Esophagus muscularis mucosa (tissue), 4 donors: ENCODE measurements around the gene GPATCH2. TPM values are rescaled to one million over a fixed set of nuclear protein-coding genes. Genes with fewer than 3 reads are reported as not detected.
"Not testable (repeated sequence)": the region's sequence is repeated elsewhere in the genome, so short reads cannot be mapped to it uniquely, and the experiment has no call there.

ENCODE experiments used
- DNase-seq: peaks from one replicate; pipeline ENCODE4 v3.0.0-alpha.2; 2017; ENCODE audit errors: extremely low spot score
- H3K27ac ChIP-seq, 4 donors: fragments of 200-600 bp; sonication (generic); replicated peaks in 1 of 4; 1 replicate in 3 of 4; 2 replicates in 1 of 4; pipeline ENCODE4 v1.5.1; 2016 to 2019; ENCODE audit warnings: mild to moderate bottlenecking in 1 of 4
- H3K27me3 ChIP-seq, 4 donors: fragments of 200-600 bp; sonication (generic); one replicate each; pipeline versions ENCODE4 v1.5.1 to v1.6.0; 2016 to 2019
- H3K36me3 ChIP-seq, 4 donors: fragments of 200-600 bp; sonication (generic); one replicate each; pipeline ENCODE4 v1.5.1; 2016 to 2019
- H3K4me1 ChIP-seq, 4 donors: fragments of 200-600 bp; sonication (generic); one replicate each; pipeline ENCODE4 v1.5.1; 2016 to 2019
- H3K4me3 ChIP-seq, 4 donors: fragments of 200-600 bp; sonication (generic); 1 replicate in 2 of 4; 2 replicates in 2 of 4; pipeline ENCODE4 v1.5.1; 2016 to 2019; ENCODE audit warnings: mild to moderate bottlenecking in 4 of 4, moderate library complexity in 1 of 4
- H3K9me3 ChIP-seq, 4 donors: fragments of 200-600 bp; sonication (generic); 1 replicate in 3 of 4; 2 replicates in 1 of 4; pipeline ENCODE4 v1.5.1; 2016 to 2019
- CTCF ChIP-seq, 3 experiments: fragments of 200-600 bp in 2 of 3; fragments of 450-650 bp in 1 of 3; sonication (generic) in 2 of 3; IDR thresholded peaks; one replicate each; pipeline ENCODE4 v1.5.1; 2017 to 2019; ENCODE audit warnings: antibody characterized with exemption in 3 of 3, mild to moderate bottlenecking in 2 of 3, moderate library complexity in 1 of 3
- EP300 ChIP-seq: sonication (generic); formaldehyde crosslinking; IDR thresholded peaks from one replicate; pipeline ENCODE4 v1.6.1; 2017; ENCODE audit warnings: antibody characterized with exemption
- POLR2A ChIP-seq: fragments of 450-650 bp; IDR thresholded peaks from one replicate; pipeline ENCODE4 v1.6.1; 2017; ENCODE audit warnings: antibody characterized with exemption, moderate library complexity, mild to moderate bottlenecking, low read depth
- POLR2AphosphoS5 ChIP-seq, 2 donors: sonication (generic); formaldehyde crosslinking; IDR thresholded peaks; one replicate each; pipeline ENCODE4 v1.6.1; 2017; ENCODE audit warnings: antibody characterized with exemption in 2 of 2
- WGBS: methylation state at CpG from one replicate; pipeline ENCODE4 v1.1.5; 2018; 5-methylcytosine and 5-hydroxymethylcytosine counted together
- intact Hi-C: fragments of 100-400 bp; cut with DNase I; formaldehyde crosslinking; loops from one replicate; pipeline ENCODE4 v1.15.1; 2023
- total RNA-seq, 4 donors: library from RNA; depleted of rRNA; stranded (reverse); fragments of >200 nt; gene quantifications; one replicate each; pipeline versions ENCODE4 v1.1.0 to v1.2.1, GENCODE V29; 2016

The GPATCH2 gene
- total RNA-seq, 4 donors from 2014 or later: 10.0 to 15.7 (median 13.2) TPM

DNA sequence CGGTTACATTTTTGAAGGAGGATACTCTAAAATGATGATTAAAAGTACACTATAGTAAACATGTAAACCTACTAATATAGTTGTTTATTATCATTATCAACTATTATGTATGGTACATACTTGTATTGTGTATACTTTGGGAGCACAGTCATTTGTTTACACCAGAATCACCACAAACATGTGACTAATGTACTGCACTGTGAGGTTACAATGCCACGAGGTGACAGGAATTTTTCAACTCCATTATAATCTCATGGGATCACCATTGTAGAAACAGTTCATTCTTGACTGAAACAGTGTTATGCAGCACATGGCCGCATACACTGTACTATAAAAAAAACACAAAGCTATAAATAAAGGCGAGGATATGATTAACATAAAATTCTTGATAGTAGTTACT, 44.3 kb downstream of the GPATCH2 start:
- Histone ChIP-seq H3K9me3 (no peaks in the 10 kb centered on the region), H3K4me3 (no peak overlapping the region), H3K27me3 (no peaks in the 10 kb centered on the region), H3K36me3 (peaks cover 0 to 9% (median 4%) of the 10 kb centered on the region in 4 donors), H3K4me1 (no peaks in the 10 kb centered on the region), H3K27ac (no peak overlapping the region)
- DNase-seq: no peak
- intact Hi-C loops: no loop called here
- WGBS: 85% methylated on average over 4 of the region's 4 CpGs
- no peak for TF ChIP-seq POLR2AphosphoS5 (IDR thresholded peaks at IDR 0.05)
- no peak for TF ChIP-seq CTCF (IDR thresholded peaks at IDR 0.05)
- TF ChIP-seq POLR2A: no peak
- no peak for TF ChIP-seq EP300

GRCh38 chr1:217585577-217585976, 45.3 kb downstream of the GPATCH2 start:
- H3K9me3 ChIP-seq: no peaks in the 10 kb centered on the region
- TF ChIP-seq POLR2A (no peak), EP300 (no peak), CTCF (IDR thresholded peaks at IDR 0.05) (no peak), POLR2AphosphoS5 (IDR thresholded peaks at IDR 0.05) (no peak)
- H3K4me1 ChIP-seq: no peaks in the 10 kb centered on the region
- no peak overlapping the region for H3K27ac ChIP-seq
- DNase-seq: no peak
- no peaks in the 10 kb centered on the region for H3K27me3 ChIP-seq
- intact Hi-C loops: no loop called here
- 88% methylated on average over 2 of the region's 2 CpGs for WGBS
- H3K4me3 ChIP-seq: no peak overlapping the region
- peaks cover 0 to 9% (median 6%) of the 10 kb centered on the region in 4 donors for H3K36me3 ChIP-seq

DNA sequence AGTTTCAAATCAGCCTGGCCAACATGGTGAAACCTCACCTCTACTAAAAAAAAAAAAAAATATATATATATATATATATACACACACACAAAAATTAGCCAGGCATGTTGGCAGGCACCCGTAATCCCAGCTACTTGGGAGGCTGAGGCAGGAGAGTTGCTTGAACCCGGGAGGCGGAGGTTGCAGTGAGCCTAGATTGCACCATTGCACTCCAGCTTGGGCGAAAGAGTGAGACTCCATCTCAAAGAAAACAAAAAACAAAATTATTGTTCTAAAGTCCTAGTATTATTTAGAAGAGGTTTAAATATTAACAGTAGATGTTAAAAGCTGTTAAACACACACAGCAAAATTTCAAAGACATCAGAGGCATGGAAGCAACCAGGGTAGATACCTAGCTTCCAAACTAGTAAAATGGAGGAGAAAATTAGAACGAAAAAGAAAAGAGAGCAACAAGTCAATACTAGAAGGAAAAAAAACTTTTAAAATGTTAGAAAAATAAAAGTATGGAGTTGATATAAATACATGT, 46.5 kb downstream of the GPATCH2 start:
- H3K27ac ChIP-seq, H3K9me3 ChIP-seq, H3K4me3 ChIP-seq, H3K4me1 ChIP-seq, H3K36me3 ChIP-seq, DNase-seq, H3K27me3 ChIP-seq, intact Hi-C loops: not testable (repeated sequence)
- WGBS: 97% methylated on average over 5 of the region's 5 CpGs

GRCh38 chr1:217577336-217577735, 53.6 kb downstream of the GPATCH2 start:
- no peak for DNase-seq
- Histone ChIP-seq H3K36me3 (peaks cover 0 to 6% (median 0%) of the 10 kb centered on the region in 4 donors), H3K27me3 (no peaks in the 10 kb centered on the region), H3K9me3 (no peaks in the 10 kb centered on the region), H3K27ac (no peak overlapping the region), H3K4me1 (peaks cover 0 to 5% (median 0%) of the 10 kb centered on the region in 4 donors), H3K4me3 (no peak overlapping the region)
- intact Hi-C loops: no loop called here
- no peak for TF ChIP-seq POLR2AphosphoS5 (IDR thresholded peaks at IDR 0.05)
- TF ChIP-seq POLR2A: no peak
- TF ChIP-seq CTCF (IDR thresholded peaks at IDR 0.05): no peak
- TF ChIP-seq EP300: no peak

DNA sequence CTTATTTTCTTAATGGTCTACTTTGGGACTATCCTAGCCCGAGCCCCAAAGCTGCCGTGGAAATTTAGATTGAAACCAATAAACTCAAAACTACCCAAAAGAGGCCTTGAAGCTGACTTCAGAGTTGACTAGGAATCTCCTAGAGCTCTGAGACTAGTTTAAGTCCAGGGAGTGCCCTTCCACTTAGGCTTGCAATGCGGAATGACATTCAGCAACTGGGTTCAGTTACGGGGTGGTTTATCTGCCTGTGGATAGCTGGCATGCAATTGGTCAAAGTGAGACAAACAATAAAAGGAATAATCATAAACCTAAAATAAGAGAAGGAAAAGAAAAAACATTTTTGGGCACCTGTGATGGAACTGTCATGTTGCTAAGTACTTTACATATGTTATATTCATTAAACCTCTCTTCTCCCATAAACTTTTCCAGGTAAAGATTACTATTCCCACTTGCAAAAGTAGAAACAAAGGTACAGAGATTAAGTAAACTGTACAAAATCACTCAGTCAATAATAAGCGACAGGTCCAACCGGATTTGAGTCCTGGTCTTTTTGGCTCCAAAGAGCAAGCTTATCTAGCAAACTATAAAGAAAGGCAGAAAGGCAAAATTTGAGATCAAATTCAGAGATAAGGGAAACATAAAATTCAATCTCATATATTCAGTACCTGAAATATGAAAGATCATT, 56.5 kb downstream of the GPATCH2 start:
- Histone ChIP-seq H3K27me3 (no peaks in the 10 kb centered on the region), H3K4me1 (peaks cover 0 to 9% (median 2%) of the 10 kb centered on the region in 4 donors), H3K9me3 (no peaks in the 10 kb centered on the region), H3K4me3 (no peak overlapping the region), H3K27ac (no peak overlapping the region), H3K36me3 (no peaks in the 10 kb centered on the region)
- DNase-seq: no peak
- 98% methylated on average over 6 of the region's 6 CpGs for WGBS
- intact Hi-C loops: no loop called here
- TF ChIP-seq CTCF (IDR thresholded peaks at IDR 0.05): no peak
- no peak for TF ChIP-seq POLR2A
- no peak for TF ChIP-seq POLR2AphosphoS5 (IDR thresholded peaks at IDR 0.05)
- no peak for TF ChIP-seq EP300
